ENCODE results near the gene CRY2.

Gene CRY2

GRCh38 chr11:45930951-45931570, 83.8 kb downstream of the CRY2 start:
- peaks cover 11% of the 10 kb centered on the region for H3K4me1 ChIP-seq (ENCODE audit: control insufficient read depth, insufficient read depth, low read length)
- H3K4me3 ChIP-seq (ENCODE audit: low read length), result no peak overlapping the region
- H3K27me3 ChIP-seq (ENCODE audit: control insufficient read depth, insufficient read depth, low read length), result no peaks in the 10 kb centered on the region
- H3K9ac ChIP-seq (ENCODE audit: low read length), result no peak overlapping the region
- H3K36me3 ChIP-seq (ENCODE audit: control insufficient read depth, insufficient read depth, low read length), result peaks cover 8% of the 10 kb centered on the region
- H3K9me3 ChIP-seq (ENCODE audit: control insufficient read depth, low read length), result no peaks in the 10 kb centered on the region

- no peaks in the 10 kb centered on the region for H3K9me3 ChIP-seq (ENCODE audit: control insufficient read depth, low read length)
- no peak overlapping the region for H3K4me3 ChIP-seq (ENCODE audit: low read length)
- H3K4me1 ChIP-seq (ENCODE audit: control insufficient read depth, insufficient read depth, low read length), result peaks cover 11% of the 10 kb centered on the region
- H3K36me3 ChIP-seq (ENCODE audit: control insufficient read depth, insufficient read depth, low read length), result peaks cover 8% of the 10 kb centered on the region
- no peaks in the 10 kb centered on the region for H3K27me3 ChIP-seq (ENCODE audit: control insufficient read depth, insufficient read depth, low read length)
- no peak overlapping the region for H3K9ac ChIP-seq (ENCODE audit: low read length)
Observed at GRCh38 chr11:45931739-45932138, 84.5 kb downstream of the CRY2 start.

GRCh38 chr11:45932217-45932616, 84.9 kb downstream of the CRY2 start:
- Histone ChIP-seq H3K36me3 (ENCODE audit: control insufficient read depth, insufficient read depth, low read length) (peaks cover 8% of the 10 kb centered on the region), H3K27me3 (ENCODE audit: control insufficient read depth, insufficient read depth, low read length) (no peaks in the 10 kb centered on the region), H3K9ac (ENCODE audit: low read length) (no peak overlapping the region), H3K4me1 (ENCODE audit: control insufficient read depth, insufficient read depth, low read length) (peaks cover 11% of the 10 kb centered on the region), H3K4me3 (ENCODE audit: low read length) (no peak overlapping the region), H3K9me3 (ENCODE audit: control insufficient read depth, low read length) (no peaks in the 10 kb centered on the region)

All from mucosa of stomach (tissue), 1 donor.